Thyroid gland (tissue), 4 donors: ENCODE data around the gene SIVA1.

Experiments
- CTCF ChIP-seq, 6 experiments: fragments of 200-600 bp in 3 of 6; fragments of 450-650 bp in 3 of 6; sonication (generic) in 3 of 6; IDR thresholded peaks; one replicate each; pipeline ENCODE4 v1.5.1; 2016 to 2019; ENCODE audit warnings: antibody characterized with exemption in 6 of 6, mild to moderate bottlenecking in 2 of 6, inconsistent platforms in 1 of 6, moderate library complexity in 1 of 6
- POLR2A ChIP-seq, 2 donors: fragments of 450-650 bp; IDR thresholded peaks; one replicate each; pipeline ENCODE4 v1.6.1; 2017; ENCODE audit warnings: antibody characterized with exemption in 2 of 2, mild to moderate bottlenecking in 2 of 2, moderate library complexity in 1 of 2

GRCh38 chr14:104798300-104799243 lies 45.6 kb downstream of the SIVA1 start:
- TF ChIP-seq POLR2A (IDR thresholded peaks at IDR 0.05) = no peak
- TF ChIP-seq CTCF (IDR thresholded peaks at IDR 0.05) = no peak
